ENCODE measurements around the gene ATRX. TPM values are rescaled to one million over a fixed set of nuclear protein-coding genes. Genes with fewer than 3 reads are reported as not detected.
A peak's percentile ranks its signal among the peaks of the same experiment; 100 is the strongest.
"Not testable (repeated sequence)": the region's sequence is repeated elsewhere in the genome, so short reads cannot be mapped to it uniquely, and the experiment has no call there.

The ATRX gene, protein sequence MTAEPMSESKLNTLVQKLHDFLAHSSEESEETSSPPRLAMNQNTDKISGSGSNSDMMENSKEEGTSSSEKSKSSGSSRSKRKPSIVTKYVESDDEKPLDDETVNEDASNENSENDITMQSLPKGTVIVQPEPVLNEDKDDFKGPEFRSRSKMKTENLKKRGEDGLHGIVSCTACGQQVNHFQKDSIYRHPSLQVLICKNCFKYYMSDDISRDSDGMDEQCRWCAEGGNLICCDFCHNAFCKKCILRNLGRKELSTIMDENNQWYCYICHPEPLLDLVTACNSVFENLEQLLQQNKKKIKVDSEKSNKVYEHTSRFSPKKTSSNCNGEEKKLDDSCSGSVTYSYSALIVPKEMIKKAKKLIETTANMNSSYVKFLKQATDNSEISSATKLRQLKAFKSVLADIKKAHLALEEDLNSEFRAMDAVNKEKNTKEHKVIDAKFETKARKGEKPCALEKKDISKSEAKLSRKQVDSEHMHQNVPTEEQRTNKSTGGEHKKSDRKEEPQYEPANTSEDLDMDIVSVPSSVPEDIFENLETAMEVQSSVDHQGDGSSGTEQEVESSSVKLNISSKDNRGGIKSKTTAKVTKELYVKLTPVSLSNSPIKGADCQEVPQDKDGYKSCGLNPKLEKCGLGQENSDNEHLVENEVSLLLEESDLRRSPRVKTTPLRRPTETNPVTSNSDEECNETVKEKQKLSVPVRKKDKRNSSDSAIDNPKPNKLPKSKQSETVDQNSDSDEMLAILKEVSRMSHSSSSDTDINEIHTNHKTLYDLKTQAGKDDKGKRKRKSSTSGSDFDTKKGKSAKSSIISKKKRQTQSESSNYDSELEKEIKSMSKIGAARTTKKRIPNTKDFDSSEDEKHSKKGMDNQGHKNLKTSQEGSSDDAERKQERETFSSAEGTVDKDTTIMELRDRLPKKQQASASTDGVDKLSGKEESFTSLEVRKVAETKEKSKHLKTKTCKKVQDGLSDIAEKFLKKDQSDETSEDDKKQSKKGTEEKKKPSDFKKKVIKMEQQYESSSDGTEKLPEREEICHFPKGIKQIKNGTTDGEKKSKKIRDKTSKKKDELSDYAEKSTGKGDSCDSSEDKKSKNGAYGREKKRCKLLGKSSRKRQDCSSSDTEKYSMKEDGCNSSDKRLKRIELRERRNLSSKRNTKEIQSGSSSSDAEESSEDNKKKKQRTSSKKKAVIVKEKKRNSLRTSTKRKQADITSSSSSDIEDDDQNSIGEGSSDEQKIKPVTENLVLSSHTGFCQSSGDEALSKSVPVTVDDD (N-terminal part only)
- 77.3 TPM for total RNA-seq

DNA sequence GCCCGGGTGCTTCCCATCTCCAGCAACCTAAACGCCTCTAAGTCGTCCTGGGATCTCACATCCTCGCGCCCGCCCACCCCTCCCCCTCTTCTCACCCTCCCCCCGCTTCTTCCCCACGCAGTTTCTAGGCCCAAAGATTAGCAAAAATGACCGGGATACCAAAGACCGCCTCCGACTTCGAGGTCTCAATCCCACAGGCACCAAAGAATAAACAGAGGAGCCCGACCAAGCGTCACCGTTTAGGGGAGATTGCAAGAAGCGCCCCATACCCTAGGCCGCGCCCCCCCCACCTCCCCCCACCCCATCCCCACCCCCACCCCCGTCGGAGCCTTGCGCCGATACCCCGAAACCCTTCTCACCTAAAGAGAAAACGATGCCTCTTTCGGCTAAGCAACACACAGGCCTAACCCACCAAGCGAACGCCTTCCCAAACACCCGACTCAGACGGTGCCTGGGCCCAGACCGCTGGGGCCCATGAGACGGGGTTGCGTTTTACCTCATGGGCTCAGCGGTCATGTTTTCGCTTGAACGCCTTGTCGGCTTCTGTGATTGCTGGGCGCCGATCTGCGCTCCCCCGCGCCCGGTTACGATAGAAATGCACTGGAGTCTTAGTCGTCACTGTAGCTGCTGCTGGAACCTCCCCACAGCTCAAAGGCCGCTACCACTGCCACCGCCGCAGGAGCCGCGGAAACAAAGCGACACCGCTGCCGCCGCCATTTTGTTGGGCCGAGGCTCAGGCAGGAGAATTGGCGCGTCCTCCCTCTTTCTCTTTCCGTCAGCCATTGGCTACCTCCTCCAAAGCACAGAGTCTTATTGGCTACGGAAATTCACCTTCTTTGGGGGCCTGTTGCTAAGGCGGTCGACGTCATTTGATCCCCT is at the start of gene ATRX:
Gene ATRX, minus strand, starts transcription at position 731 of the 879 bp plus-strand sequence. Its CDS starts 215 bp downstream, at position 516.
- peak; percentile 66 for DNase-seq (ENCODE audit: low spot score)

- not testable (repeated sequence) for DNase-seq (ENCODE audit: low spot score)
Measured at GRCh38 chrX:77831544-77831943, 45.5 kb upstream of the ATRX start.

GRCh38 chrX:77821989-77822388 is 36.0 kb upstream of the ATRX start:
- not testable (repeated sequence) for DNase-seq (ENCODE audit: low spot score)

- no peak for DNase-seq (ENCODE audit: low spot score)
Measured at GRCh38 chrX:77820091-77820727, 34.2 kb upstream of the ATRX start.

GRCh38 chrX:77814210-77814609 is 28.2 kb upstream of the ATRX start:
- no peak for DNase-seq (ENCODE audit: low spot score)

GRCh38 chrX:77802201-77802600 is 16.2 kb upstream of the ATRX start:
- no peak for DNase-seq (ENCODE audit: low spot score)

GRCh38 chrX:77795124-77795523 is 9.1 kb upstream of the ATRX start:
- DNase-seq (ENCODE audit: low spot score): no peak

GRCh38 chrX:77793946-77794345 is 7.9 kb upstream of the ATRX start:
- DNase-seq (ENCODE audit: low spot score): no peak

GRCh38 chrX:77788050-77788449 is 2.0 kb upstream of the ATRX start:
- no peak for DNase-seq (ENCODE audit: low spot score)

DNA sequence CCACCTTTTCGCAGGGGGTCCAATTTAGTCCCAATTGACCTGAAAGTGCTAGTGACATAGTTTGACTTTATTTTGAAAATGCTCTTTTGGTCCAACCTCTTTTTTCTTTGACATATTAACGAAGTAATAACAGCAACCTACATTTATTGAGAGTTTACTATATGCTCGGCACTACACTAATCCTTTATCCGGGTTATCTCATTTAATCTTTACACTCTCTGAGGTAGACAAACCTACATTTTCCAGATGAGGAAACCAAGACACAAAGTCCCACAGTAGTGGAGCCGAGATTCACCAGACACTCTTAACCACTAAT is 307 bp upstream of the ATRX start:
- DNase-seq (ENCODE audit: low spot score): no peak

- no peak for DNase-seq (ENCODE audit: low spot score)
Measured at GRCh38 chrX:77779695-77780094, 6.3 kb downstream of the ATRX start.

- DNase-seq (ENCODE audit: low spot score): no peak
Measured at GRCh38 chrX:77776659-77777058, 9.4 kb downstream of the ATRX start.

DNA sequence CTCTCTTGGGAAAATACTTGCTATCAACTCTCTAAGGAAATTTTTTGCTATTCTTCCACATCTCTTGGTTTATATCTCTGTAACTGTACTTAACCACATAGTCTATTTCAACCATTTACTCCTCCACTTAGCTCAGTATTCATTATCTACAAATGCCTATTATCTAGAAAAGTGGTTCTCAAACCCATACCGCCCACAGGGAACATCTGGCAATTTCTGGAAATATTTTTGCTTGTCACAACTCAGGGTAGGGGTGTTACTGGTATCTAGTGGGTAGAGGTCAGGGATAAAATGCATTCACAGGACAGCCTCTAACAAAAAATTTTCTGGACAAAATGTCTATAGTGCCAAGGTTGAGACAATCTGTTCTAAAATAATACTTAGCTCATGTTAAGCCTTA is 14.4 kb downstream of the ATRX start:
- no peak for DNase-seq (ENCODE audit: low spot score)

DNA sequence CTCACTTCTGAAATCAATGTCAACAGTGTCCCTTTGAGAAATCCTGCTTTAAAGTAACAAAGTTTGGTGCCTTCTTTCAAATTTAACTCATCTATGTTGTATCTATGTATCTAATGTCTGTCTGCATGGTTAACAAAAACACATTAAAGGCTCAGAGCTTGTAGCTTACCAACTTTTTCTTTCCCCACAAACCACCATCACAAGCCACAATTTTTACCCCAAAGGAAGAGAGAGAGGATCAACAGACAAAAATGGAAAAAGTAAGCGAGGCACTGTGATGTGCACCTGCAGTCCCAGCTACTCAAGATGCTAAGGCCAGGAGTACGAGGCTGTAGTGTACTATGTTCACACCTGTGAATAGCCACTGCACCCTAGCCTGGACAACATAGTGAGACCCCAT is 17.2 kb downstream of the ATRX start:
- DNase-seq (ENCODE audit: low spot score): no peak

GRCh38 chrX:77766212-77766611 is 19.8 kb downstream of the ATRX start:
- not testable (repeated sequence) for DNase-seq (ENCODE audit: low spot score)

DNA sequence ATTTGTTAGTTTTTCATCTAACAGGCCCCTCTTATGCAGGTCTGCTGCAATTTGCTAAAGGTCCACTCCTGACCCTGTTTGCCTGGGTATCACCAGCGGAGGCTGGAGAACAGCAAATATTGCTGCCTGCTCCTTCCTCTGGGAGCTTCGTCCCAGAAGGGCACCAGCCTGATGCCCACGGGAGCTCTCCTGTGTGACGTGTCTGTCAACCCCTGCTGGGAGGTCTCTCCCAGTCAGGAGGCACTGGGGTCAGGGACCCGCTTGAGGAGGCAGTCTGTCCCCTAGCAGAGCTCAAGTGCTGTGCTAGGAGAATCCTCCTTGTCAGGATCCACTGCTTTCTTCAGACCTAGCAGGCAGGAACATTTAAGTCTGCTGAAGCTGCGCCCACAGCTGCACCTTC is 30.5 kb downstream of the ATRX start:
- no peak for DNase-seq (ENCODE audit: low spot score)

- not testable (repeated sequence) for DNase-seq (ENCODE audit: low spot score)
Measured at GRCh38 chrX:77753942-77754341, 32.1 kb downstream of the ATRX start.

DNA sequence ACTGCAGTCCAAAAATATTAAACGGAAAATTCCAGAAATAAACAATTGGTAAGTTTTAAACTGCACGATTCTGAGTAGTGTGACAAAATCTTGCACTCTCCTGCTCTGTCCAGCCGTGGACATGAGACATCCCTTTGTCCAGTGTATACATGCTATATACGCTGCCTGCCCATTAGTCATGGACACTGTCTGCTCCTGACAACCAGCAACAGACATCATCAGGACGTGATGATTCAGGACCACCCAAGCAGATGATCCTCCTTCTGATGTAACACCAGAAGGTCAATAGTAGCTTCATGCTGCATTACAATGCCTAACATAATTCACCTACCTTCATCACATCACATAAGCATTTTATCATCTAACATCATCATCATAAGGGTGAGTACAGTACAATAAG is 36.3 kb downstream of the ATRX start:
- no peak for DNase-seq (ENCODE audit: low spot score)

GRCh38 chrX:77743720-77744119 is 42.3 kb downstream of the ATRX start:
- no peak for DNase-seq (ENCODE audit: low spot score)

- no peak for DNase-seq (ENCODE audit: low spot score)
Measured at GRCh38 chrX:77742788-77743476, 43.1 kb downstream of the ATRX start.

All from mucosa of gallbladder (tissue), 1 donor.